ENCODE data around the gene ARHGAP18. TPM values are rescaled to one million over a fixed set of nuclear protein-coding genes. Genes with fewer than 3 reads are reported as not detected.

The ARHGAP18 gene
- total RNA-seq, 2 donors from 2014 or later, result 3.7 to 26.7 TPM

- peaks cover 4% of the 10 kb centered on the region for H3K4me1 Mint-ChIP-seq
- no peaks in the 10 kb centered on the region for H3K9me3 ChIP-seq (ENCODE audit: control insufficient read depth, low read length, poor library complexity, severe bottlenecking)
- H3K27ac Mint-ChIP-seq, result no peak overlapping the region
- no peak for ATAC-seq
- DNase-seq, result no peak
- no peak overlapping the region for H3K4me3 Mint-ChIP-seq
- H3K36me3 Mint-ChIP-seq (ENCODE audit: low read depth), result peaks cover 3% of the 10 kb centered on the region
- H3K27me3 Mint-ChIP-seq, result no peaks in the 10 kb centered on the region
Observed at GRCh38 chr6:129603741-129604140, 106.2 kb downstream of the ARHGAP18 start.

GRCh38 chr6:129601323-129601722 is 108.7 kb downstream of the ARHGAP18 start:
- Mint-ChIP-seq H3K27ac (no peak overlapping the region), H3K36me3 (ENCODE audit: low read depth) (peaks cover 3% of the 10 kb centered on the region), H3K4me3 (no peak overlapping the region), H3K27me3 (no peaks in the 10 kb centered on the region), H3K4me1 (peaks cover 4% of the 10 kb centered on the region)
- no peak for DNase-seq
- no peaks in the 10 kb centered on the region for H3K9me3 ChIP-seq (ENCODE audit: control insufficient read depth, low read length, poor library complexity, severe bottlenecking)
- no peak for ATAC-seq

- no peak overlapping the region for H3K27ac Mint-ChIP-seq
- no peaks in the 10 kb centered on the region for H3K9me3 ChIP-seq (ENCODE audit: control insufficient read depth, low read length, poor library complexity, severe bottlenecking)
- no peak for DNase-seq
- H3K36me3 Mint-ChIP-seq (ENCODE audit: low read depth), result peaks cover 3% of the 10 kb centered on the region
- H3K27me3 Mint-ChIP-seq, result no peaks in the 10 kb centered on the region
- ATAC-seq, result no peak
- no peak overlapping the region for H3K4me3 Mint-ChIP-seq
- H3K4me1 Mint-ChIP-seq, result peaks cover 4% of the 10 kb centered on the region
Observed at GRCh38 chr6:129599467-129599866, 110.5 kb downstream of the ARHGAP18 start.

DNA sequence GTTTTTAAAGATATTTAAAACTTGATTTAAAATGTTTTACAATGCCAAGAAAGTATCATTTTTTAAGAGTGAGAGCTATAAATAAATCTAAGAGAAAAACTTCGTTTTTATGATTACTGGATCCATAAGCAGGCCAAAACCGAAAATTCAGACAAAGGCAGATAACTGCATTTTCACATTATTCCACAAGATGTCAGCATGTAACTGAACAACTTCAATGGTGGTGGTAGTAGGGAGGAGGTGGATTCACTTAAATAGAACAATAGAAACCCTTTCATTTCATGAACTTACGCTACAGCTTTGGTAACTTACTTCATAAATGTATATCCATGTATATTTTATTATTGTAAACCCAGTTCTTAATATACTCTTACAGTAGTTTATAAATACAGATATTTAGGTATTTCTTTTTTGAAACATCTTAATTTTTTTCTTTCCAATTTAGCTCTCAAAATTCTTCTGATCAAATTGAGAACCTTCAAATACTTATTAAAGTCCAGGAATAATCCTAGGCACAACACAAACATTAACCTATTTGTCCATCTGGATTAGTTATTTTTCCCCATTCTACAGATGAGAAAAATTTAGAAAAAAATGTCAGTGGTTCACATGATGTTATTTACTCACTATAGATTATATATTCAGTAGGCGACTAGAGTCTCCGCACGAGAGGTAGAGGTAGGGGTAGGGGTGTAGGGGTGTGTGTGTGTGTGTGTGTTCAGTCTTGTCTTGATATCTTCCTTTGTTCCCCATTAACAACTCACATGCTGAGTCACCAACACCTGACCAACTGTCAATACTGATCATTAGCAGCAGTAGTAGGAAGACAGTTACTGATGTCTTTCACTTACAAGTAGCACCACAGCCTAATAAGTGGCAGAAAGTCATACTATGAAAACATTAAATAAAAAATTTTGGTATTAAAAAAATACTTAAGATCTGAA is 111.5 kb downstream of the ARHGAP18 start:
- H3K4me1 Mint-ChIP-seq, result peaks cover 4% of the 10 kb centered on the region
- H3K36me3 Mint-ChIP-seq (ENCODE audit: low read depth), result peaks cover 3% of the 10 kb centered on the region
- H3K27ac Mint-ChIP-seq, result no peak overlapping the region
- ATAC-seq (peak; percentile 86), DNase-seq (no peak)
- H3K9me3 ChIP-seq (ENCODE audit: control insufficient read depth, low read length, poor library complexity, severe bottlenecking), result no peaks in the 10 kb centered on the region
- no peak overlapping the region for H3K4me3 Mint-ChIP-seq
- no peaks in the 10 kb centered on the region for H3K27me3 Mint-ChIP-seq

- Mint-ChIP-seq H3K27me3 (no peaks in the 10 kb centered on the region), H3K4me1 (peaks cover 4% of the 10 kb centered on the region), H3K36me3 (ENCODE audit: low read depth) (peaks cover 3% of the 10 kb centered on the region), H3K4me3 (no peak overlapping the region), H3K27ac (no peak overlapping the region)
- H3K9me3 ChIP-seq (ENCODE audit: control insufficient read depth, low read length, poor library complexity, severe bottlenecking), result no peaks in the 10 kb centered on the region
- DNase-seq, result no peak
- no peak for ATAC-seq
Observed at GRCh38 chr6:129597023-129597713, 112.8 kb downstream of the ARHGAP18 start.

- Mint-ChIP-seq H3K27ac (no peak overlapping the region), H3K27me3 (no peaks in the 10 kb centered on the region), H3K4me3 (no peak overlapping the region), H3K4me1 (peaks cover 4% of the 10 kb centered on the region), H3K36me3 (ENCODE audit: low read depth) (peaks cover 3% of the 10 kb centered on the region)
- DNase-seq (no peak), ATAC-seq (no peak)
- H3K9me3 ChIP-seq (ENCODE audit: control insufficient read depth, low read length, poor library complexity, severe bottlenecking), result no peaks in the 10 kb centered on the region
Observed at GRCh38 chr6:129596522-129596921, 113.5 kb downstream of the ARHGAP18 start.

DNA sequence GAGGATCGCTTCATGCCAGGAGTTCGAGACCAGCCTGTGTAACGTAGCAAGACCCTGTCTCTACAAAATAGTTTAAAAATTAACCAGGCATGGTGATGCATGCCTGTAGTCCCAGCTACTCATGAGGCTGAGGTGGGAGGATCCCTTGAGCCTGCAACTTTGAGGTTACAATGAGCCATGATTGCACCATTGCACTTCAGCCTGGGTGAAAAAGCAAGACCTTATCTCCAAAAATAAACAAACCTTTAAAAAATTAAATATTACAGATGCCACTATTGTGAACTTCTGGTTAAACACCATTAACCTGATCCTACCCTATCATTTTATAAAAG is 116.8 kb downstream of the ARHGAP18 start:
- ATAC-seq, result no peak
- Mint-ChIP-seq H3K4me1 (no peaks in the 10 kb centered on the region), H3K27me3 (no peaks in the 10 kb centered on the region)

GRCh38 chr6:129592516-129593232 is 117.3 kb downstream of the ARHGAP18 start:
- Mint-ChIP-seq H3K36me3 (ENCODE audit: low read depth) (peaks cover 5% of the 10 kb centered on the region), H3K27me3 (no peaks in the 10 kb centered on the region), H3K4me1 (no peaks in the 10 kb centered on the region), H3K27ac (no peak overlapping the region), H3K4me3 (no peak overlapping the region)
- H3K9me3 ChIP-seq (ENCODE audit: control insufficient read depth, low read length, poor library complexity, severe bottlenecking), result no peaks in the 10 kb centered on the region
- ATAC-seq (no peak), DNase-seq (no peak)

More for the DNA sequence above, 116.8 kb downstream of the ARHGAP18 start:
- no peak overlapping the region for H3K27ac Mint-ChIP-seq
- peaks cover 5% of the 10 kb centered on the region for H3K36me3 Mint-ChIP-seq (ENCODE audit: low read depth)
- no peaks in the 10 kb centered on the region for H3K9me3 ChIP-seq (ENCODE audit: control insufficient read depth, low read length, poor library complexity, severe bottlenecking)
- H3K4me3 Mint-ChIP-seq, result no peak overlapping the region
- DNase-seq, result no peak

DNA sequence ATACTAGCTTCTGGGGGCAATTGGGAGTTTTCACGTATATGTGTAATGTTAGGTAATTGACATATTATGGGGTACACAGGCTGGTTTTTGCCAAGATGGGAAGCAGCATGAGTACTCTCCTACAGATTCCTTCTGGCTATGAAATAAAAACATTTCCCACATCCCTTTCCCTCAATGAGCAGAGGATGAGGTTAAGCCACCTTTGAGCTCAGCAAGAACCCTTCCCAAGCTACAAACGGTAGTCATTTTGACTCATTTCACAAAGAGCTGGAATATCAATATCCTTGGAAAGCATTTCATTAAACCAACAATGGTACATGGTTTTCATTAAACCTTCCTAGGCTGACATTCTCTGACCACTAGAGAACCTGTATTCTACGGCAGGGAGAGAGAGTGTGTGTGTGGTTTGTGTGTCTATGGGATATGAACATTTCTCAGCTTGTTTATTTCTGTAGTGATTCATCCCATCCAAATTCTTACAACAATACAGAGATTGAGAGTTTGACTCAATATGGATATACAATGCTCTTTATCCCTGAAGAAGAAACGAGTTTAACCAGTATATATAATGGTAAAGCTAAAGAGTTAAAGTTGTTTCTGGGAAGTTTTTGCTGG is 119.5 kb downstream of the ARHGAP18 start:
- Mint-ChIP-seq H3K4me1 (peaks cover 2% of the 10 kb centered on the region), H3K27me3 (no peaks in the 10 kb centered on the region), H3K4me3 (no peak overlapping the region), H3K36me3 (ENCODE audit: low read depth) (peaks cover 5% of the 10 kb centered on the region), H3K27ac (no peak overlapping the region)
- DNase-seq (no peak), ATAC-seq (no peak)
- no peaks in the 10 kb centered on the region for H3K9me3 ChIP-seq (ENCODE audit: control insufficient read depth, low read length, poor library complexity, severe bottlenecking)

- no peak for ATAC-seq
Observed at GRCh38 chr6:129586815-129587214, 123.2 kb downstream of the ARHGAP18 start.

GRCh38 chr6:129583866-129584265 is 126.1 kb downstream of the ARHGAP18 start:
- no peak overlapping the region for H3K27ac Mint-ChIP-seq

More at GRCh38 chr6:129586815-129587214, 123.2 kb downstream of the ARHGAP18 start:
- Mint-ChIP-seq H3K4me1 (peaks cover 2% of the 10 kb centered on the region), H3K36me3 (ENCODE audit: low read depth) (peaks cover 5% of the 10 kb centered on the region), H3K27ac (no peak overlapping the region), H3K27me3 (no peaks in the 10 kb centered on the region), H3K4me3 (no peak overlapping the region)
- no peaks in the 10 kb centered on the region for H3K9me3 ChIP-seq (ENCODE audit: control insufficient read depth, low read length, poor library complexity, severe bottlenecking)
- no peak for DNase-seq

GRCh38 chr6:129578315-129578714 is 131.7 kb downstream of the ARHGAP18 start:
- H3K27ac Mint-ChIP-seq, result no peak overlapping the region
- no peaks in the 10 kb centered on the region for H3K9me3 ChIP-seq (ENCODE audit: control insufficient read depth, low read length, poor library complexity, severe bottlenecking)
- no peak overlapping the region for H3K4me3 Mint-ChIP-seq
- peaks cover 7% of the 10 kb centered on the region for H3K4me1 Mint-ChIP-seq
- H3K36me3 Mint-ChIP-seq (ENCODE audit: low read depth), result no peaks in the 10 kb centered on the region
- no peaks in the 10 kb centered on the region for H3K27me3 Mint-ChIP-seq
- ATAC-seq, result no peak
- DNase-seq, result no peak

More at GRCh38 chr6:129583866-129584265, 126.1 kb downstream of the ARHGAP18 start:
- Mint-ChIP-seq H3K27me3 (no peaks in the 10 kb centered on the region), H3K4me3 (no peak overlapping the region), H3K36me3 (ENCODE audit: low read depth) (no peaks in the 10 kb centered on the region), H3K4me1 (peaks cover 2% of the 10 kb centered on the region)
- ATAC-seq, result no peak
- no peak for DNase-seq
- no peaks in the 10 kb centered on the region for H3K9me3 ChIP-seq (ENCODE audit: control insufficient read depth, low read length, poor library complexity, severe bottlenecking)

GRCh38 chr6:129577691-129578090 is 132.3 kb downstream of the ARHGAP18 start:
- no peak for DNase-seq
- no peaks in the 10 kb centered on the region for H3K27me3 Mint-ChIP-seq
- no peak overlapping the region for H3K27ac Mint-ChIP-seq
- ATAC-seq, result no peak
- H3K4me3 Mint-ChIP-seq, result no peak overlapping the region
- H3K9me3 ChIP-seq (ENCODE audit: control insufficient read depth, low read length, poor library complexity, severe bottlenecking), result no peaks in the 10 kb centered on the region
- peaks cover 7% of the 10 kb centered on the region for H3K4me1 Mint-ChIP-seq
- H3K36me3 Mint-ChIP-seq (ENCODE audit: low read depth), result no peaks in the 10 kb centered on the region
